IPS-15b (cell line): Measurements from ENCODE around the gene KRTAP19-7.

Source experiments
- H3K27me3 ChIP-seq: one replicate; pipeline ENCODE4 v1.6.1; 2013; ENCODE audit warnings: low read length; ENCODE audit not compliant: control insufficient read depth, insufficient read depth
- H3K36me3 ChIP-seq: one replicate; pipeline ENCODE4 v1.6.1; 2013; ENCODE audit warnings: low read length; ENCODE audit not compliant: control insufficient read depth, insufficient read depth
- H3K4me1 ChIP-seq: one replicate; pipeline ENCODE4 v1.6.1; 2013; ENCODE audit warnings: mild to moderate bottlenecking, low read length; ENCODE audit not compliant: control insufficient read depth, insufficient read depth
- H3K4me3 ChIP-seq: one replicate; pipeline ENCODE4 v1.5.1; 2013; ENCODE audit warnings: low read depth, low read length
- H3K9ac ChIP-seq: one replicate; pipeline ENCODE4 v1.6.1; 2013; ENCODE audit warnings: low read depth, mild to moderate bottlenecking, low read length
- H3K9me3 ChIP-seq: one replicate; pipeline ENCODE4 v1.6.1; 2013; ENCODE audit warnings: mild to moderate bottlenecking, low read length; ENCODE audit not compliant: control insufficient read depth, insufficient read depth

The KRTAP19-7 gene

GRCh38 chr21:30561264-30561895 lies at the start of gene KRTAP19-7:
KRTAP19-7 (minus strand) TSS chr21:30561314; CDS start chr21:30561289, 25 bp downstream.
- no peak within 1 kb of the TSS for H3K9ac ChIP-seq
- no peak within 1 kb of the TSS for H3K4me3 ChIP-seq
- H3K27me3 ChIP-seq = no peaks in the 10 kb centered on the region
- H3K36me3 ChIP-seq = no peaks in the 10 kb centered on the region
- H3K4me1 ChIP-seq = no peaks in the 10 kb centered on the region
- no peaks in the 10 kb centered on the region for H3K9me3 ChIP-seq

GRCh38 chr21:30605968-30606367 lies 44.9 kb upstream of the KRTAP19-7 start:
- no peak overlapping the region for H3K9ac ChIP-seq
- H3K27me3 ChIP-seq = no peaks in the 10 kb centered on the region
- no peaks in the 10 kb centered on the region for H3K36me3 ChIP-seq
- no peaks in the 10 kb centered on the region for H3K4me1 ChIP-seq
- no peak overlapping the region for H3K4me3 ChIP-seq
- H3K9me3 ChIP-seq = no peaks in the 10 kb centered on the region

- no peak within 1 kb of the TSS for H3K4me3 ChIP-seq
- H3K9me3 ChIP-seq = no peaks in the 10 kb centered on the region
These were observed 39.7 kb upstream of the KRTAP19-7 start, which contains the start of gene KRTAP22-1 for GRCh38 chr21:30600787-30601186. KRTAP22-1 (plus strand) TSS chr21:30601087.

GRCh38 chr21:30598802-30599201 lies 37.7 kb upstream of the KRTAP19-7 start, which contains the start of gene KRTAP6-2:
KRTAP6-2 (minus strand) TSS chr21:30598902; CDS start chr21:30598874, 28 bp downstream.
- Histone ChIP-seq H3K4me3 (no peak within 1 kb of the TSS), H3K36me3 (no peaks in the 10 kb centered on the region), H3K9me3 (no peaks in the 10 kb centered on the region), H3K27me3 (no peaks in the 10 kb centered on the region), H3K9ac (no peak within 1 kb of the TSS), H3K4me1 (no peaks in the 10 kb centered on the region)

More at GRCh38 chr21:30600787-30601186, 39.7 kb upstream of the KRTAP19-7 start, which contains the start of gene KRTAP22-1:
- Histone ChIP-seq H3K4me1 (no peaks in the 10 kb centered on the region), H3K27me3 (no peaks in the 10 kb centered on the region), H3K9ac (no peak within 1 kb of the TSS), H3K36me3 (no peaks in the 10 kb centered on the region)

- Histone ChIP-seq H3K9ac (no peak within 1 kb of the TSS), H3K4me3 (no peak within 1 kb of the TSS), H3K9me3 (no peaks in the 10 kb centered on the region), H3K27me3 (no peaks in the 10 kb centered on the region), H3K4me1 (no peaks in the 10 kb centered on the region), H3K36me3 (no peaks in the 10 kb centered on the region)
These were observed 31.0 kb upstream of the KRTAP19-7 start, which contains the start of gene KRTAP6-3 for GRCh38 chr21:30592140-30592539. KRTAP6-3 (plus strand) TSS chr21:30592440; CDS start chr21:30592446, 6 bp downstream.

- H3K9me3 ChIP-seq = no peaks in the 10 kb centered on the region
- no peaks in the 10 kb centered on the region for H3K27me3 ChIP-seq
- H3K36me3 ChIP-seq = no peaks in the 10 kb centered on the region
- no peaks in the 10 kb centered on the region for H3K4me1 ChIP-seq
- H3K4me3 ChIP-seq = no peak within 1 kb of the TSS
- H3K9ac ChIP-seq = no peak within 1 kb of the TSS
These were observed 29.2 kb upstream of the KRTAP19-7 start, which contains the start of gene KRTAP22-2 for GRCh38 chr21:30590297-30590696. KRTAP22-2 (minus strand) TSS chr21:30590397.

- H3K4me1 ChIP-seq = no peaks in the 10 kb centered on the region
- no peaks in the 10 kb centered on the region for H3K27me3 ChIP-seq
- H3K4me3 ChIP-seq = no peak overlapping the region
- H3K36me3 ChIP-seq = no peaks in the 10 kb centered on the region
- no peak overlapping the region for H3K9ac ChIP-seq
- H3K9me3 ChIP-seq = no peaks in the 10 kb centered on the region
These were observed 21.8 kb upstream of the KRTAP19-7 start for GRCh38 chr21:30582870-30583269.

GRCh38 chr21:30580132-30580531 lies 19.0 kb upstream of the KRTAP19-7 start:
- Histone ChIP-seq H3K9me3 (no peaks in the 10 kb centered on the region), H3K4me1 (no peaks in the 10 kb centered on the region), H3K9ac (no peak overlapping the region), H3K27me3 (no peaks in the 10 kb centered on the region), H3K4me3 (no peak overlapping the region), H3K36me3 (no peaks in the 10 kb centered on the region)

- no peak overlapping the region for H3K4me3 ChIP-seq
- no peaks in the 10 kb centered on the region for H3K36me3 ChIP-seq
These were observed 18.2 kb upstream of the KRTAP19-7 start for GRCh38 chr21:30579346-30579745.

GRCh38 chr21:30577766-30578165 lies 16.7 kb upstream of the KRTAP19-7 start:
- no peaks in the 10 kb centered on the region for H3K4me1 ChIP-seq
- no peaks in the 10 kb centered on the region for H3K27me3 ChIP-seq
- H3K9me3 ChIP-seq = no peaks in the 10 kb centered on the region
- H3K9ac ChIP-seq = no peak overlapping the region
- H3K4me3 ChIP-seq = no peak overlapping the region
- H3K36me3 ChIP-seq = no peaks in the 10 kb centered on the region

More at GRCh38 chr21:30579346-30579745, 18.2 kb upstream of the KRTAP19-7 start:
- H3K9ac ChIP-seq = no peak overlapping the region
- no peaks in the 10 kb centered on the region for H3K9me3 ChIP-seq
- H3K27me3 ChIP-seq = no peaks in the 10 kb centered on the region
- H3K4me1 ChIP-seq = no peaks in the 10 kb centered on the region

GRCh38 chr21:30567617-30568016 lies 6.5 kb upstream of the KRTAP19-7 start:
- Histone ChIP-seq H3K27me3 (no peaks in the 10 kb centered on the region), H3K4me1 (no peaks in the 10 kb centered on the region), H3K4me3 (no peak overlapping the region), H3K9ac (no peak overlapping the region), H3K9me3 (no peaks in the 10 kb centered on the region), H3K36me3 (no peaks in the 10 kb centered on the region)

GRCh38 chr21:30563630-30564029 lies 2.5 kb upstream of the KRTAP19-7 start:
- H3K4me3 ChIP-seq = no peak overlapping the region
- H3K4me1 ChIP-seq = no peaks in the 10 kb centered on the region
- H3K9ac ChIP-seq = no peak overlapping the region
- no peaks in the 10 kb centered on the region for H3K27me3 ChIP-seq
- no peaks in the 10 kb centered on the region for H3K36me3 ChIP-seq
- H3K9me3 ChIP-seq = no peaks in the 10 kb centered on the region
